GM12872 (cell line): ENCODE results near the gene AJM1.

ENCODE experiments used
- TF ChIP-seq, protein P1 (sequence below): IDR thresholded peaks from 3 replicates; pipeline ENCODE4 v1.5.1; 2011; ENCODE audit warnings: low read depth, mild to moderate bottlenecking, low read length, moderate library complexity; ENCODE audit not compliant: insufficient read depth

AJM1 gene

DNA sequence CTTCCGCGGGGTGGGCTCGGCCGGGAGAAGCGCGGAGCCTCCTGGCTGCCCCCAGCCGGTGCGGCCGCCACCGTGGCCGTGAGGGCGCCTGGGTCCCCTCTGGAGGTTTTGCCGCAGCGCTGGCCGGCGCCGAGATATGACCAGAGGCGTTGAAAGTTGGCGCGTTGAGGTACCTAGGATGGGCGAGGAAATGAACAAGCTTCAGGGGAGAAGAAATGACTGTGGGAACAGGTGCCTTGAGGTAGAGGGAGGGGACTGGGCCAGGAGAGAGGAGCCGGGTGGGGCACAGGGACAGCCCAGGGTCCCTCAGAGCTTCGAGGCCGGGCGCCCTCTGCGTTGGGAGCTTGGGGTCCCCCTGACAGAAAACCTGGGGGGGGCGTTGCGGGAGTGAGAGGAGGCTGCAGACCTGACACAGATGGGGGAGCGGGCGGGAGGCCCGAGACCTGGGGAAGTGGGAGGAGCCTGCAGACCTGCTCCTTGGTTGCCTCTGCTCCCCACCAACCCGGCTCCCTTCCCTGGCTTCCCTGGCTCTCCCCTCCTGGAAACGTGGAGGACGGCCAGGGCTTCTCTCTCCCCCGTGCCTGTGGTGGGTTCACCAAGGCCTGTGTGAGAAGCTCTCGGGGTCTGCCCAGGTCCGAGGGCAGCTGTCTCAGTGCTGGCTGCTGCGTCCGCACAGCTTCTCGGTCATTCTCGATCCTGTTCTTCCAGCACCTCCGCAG is 20.3 kb upstream of the AJM1 start:
- TF ChIP-seq, protein P1, sequence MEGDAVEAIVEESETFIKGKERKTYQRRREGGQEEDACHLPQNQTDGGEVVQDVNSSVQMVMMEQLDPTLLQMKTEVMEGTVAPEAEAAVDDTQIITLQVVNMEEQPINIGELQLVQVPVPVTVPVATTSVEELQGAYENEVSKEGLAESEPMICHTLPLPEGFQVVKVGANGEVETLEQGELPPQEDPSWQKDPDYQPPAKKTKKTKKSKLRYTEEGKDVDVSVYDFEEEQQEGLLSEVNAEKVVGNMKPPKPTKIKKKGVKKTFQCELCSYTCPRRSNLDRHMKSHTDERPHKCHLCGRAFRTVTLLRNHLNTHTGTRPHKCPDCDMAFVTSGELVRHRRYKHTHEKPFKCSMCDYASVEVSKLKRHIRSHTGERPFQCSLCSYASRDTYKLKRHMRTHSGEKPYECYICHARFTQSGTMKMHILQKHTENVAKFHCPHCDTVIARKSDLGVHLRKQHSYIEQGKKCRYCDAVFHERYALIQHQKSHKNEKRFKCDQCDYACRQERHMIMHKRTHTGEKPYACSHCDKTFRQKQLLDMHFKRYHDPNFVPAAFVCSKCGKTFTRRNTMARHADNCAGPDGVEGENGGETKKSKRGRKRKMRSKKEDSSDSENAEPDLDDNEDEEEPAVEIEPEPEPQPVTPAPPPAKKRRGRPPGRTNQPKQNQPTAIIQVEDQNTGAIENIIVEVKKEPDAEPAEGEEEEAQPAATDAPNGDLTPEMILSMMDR = no peak

DNA sequence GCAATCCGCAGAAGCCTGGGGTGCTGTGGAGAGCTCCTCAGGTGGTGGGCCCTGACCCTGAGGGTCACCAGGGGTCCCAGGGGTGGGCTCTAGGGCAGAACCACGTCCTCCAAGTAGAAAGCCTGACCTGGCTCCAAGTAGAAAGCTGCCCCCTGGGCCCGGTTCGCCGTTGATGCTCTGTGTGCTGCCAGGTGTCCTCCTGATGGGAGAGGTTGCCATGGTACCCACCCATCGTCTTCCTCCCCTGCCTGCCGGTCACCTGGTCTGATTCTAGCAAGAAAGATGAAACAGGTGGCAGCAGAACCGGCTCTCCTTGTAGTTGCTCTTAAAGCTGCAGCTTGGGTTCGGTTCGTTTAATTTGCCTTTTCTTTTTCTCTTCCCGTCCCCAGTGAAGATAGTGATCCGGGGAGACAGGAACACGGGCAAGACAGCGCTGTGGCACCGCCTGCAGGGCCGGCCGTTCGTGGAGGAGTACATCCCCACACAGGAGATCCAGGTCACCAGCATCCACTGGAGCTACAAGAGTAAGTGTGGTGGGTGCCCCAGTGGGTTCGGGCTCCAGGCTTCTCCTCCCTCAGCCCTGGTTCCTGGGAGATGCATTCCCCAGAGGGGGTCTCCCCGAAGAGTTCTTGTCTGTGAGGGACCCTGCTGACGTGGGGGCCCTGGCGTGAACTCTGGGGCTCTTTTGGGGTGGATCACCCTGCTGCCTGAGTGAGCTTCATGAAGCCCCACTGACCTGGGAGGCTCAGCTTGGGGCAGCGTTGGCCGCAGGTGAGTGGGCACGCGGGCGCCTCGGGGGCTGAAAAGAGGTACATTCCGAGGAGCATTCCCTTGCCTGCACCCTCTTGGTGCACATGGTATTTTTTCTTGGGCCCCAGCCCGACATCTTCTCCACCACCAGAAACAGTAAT is 18.9 kb upstream of the AJM1 start:
- TF ChIP-seq, protein P1 = no peak

- TF ChIP-seq, protein P1 = no peak
Measured at GRCh38 chr9:136824496-136825225, 17.6 kb upstream of the AJM1 start.

- TF ChIP-seq, protein P1 = no peak
Measured at GRCh38 chr9:136825295-136826187, 16.7 kb upstream of the AJM1 start.

DNA sequence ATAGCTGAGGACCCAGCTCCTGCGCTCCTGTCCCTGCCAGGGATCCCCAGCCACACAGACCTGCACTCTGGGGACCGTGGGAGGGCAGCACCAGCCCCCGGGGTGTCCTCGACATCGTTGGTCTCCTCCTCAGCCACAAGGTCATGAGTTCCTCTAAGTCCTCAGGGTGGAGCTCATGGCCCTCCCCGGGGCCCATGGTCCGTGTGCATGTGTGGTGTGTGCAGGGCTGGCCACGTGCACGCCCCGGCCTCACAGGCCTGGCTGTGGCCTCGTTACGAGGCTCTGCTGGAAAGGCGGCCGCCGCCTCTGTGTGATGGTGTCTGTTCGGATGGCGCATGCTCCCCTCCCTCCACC is 16.1 kb upstream of the AJM1 start:
- TF ChIP-seq, protein P1 = no peak

DNA sequence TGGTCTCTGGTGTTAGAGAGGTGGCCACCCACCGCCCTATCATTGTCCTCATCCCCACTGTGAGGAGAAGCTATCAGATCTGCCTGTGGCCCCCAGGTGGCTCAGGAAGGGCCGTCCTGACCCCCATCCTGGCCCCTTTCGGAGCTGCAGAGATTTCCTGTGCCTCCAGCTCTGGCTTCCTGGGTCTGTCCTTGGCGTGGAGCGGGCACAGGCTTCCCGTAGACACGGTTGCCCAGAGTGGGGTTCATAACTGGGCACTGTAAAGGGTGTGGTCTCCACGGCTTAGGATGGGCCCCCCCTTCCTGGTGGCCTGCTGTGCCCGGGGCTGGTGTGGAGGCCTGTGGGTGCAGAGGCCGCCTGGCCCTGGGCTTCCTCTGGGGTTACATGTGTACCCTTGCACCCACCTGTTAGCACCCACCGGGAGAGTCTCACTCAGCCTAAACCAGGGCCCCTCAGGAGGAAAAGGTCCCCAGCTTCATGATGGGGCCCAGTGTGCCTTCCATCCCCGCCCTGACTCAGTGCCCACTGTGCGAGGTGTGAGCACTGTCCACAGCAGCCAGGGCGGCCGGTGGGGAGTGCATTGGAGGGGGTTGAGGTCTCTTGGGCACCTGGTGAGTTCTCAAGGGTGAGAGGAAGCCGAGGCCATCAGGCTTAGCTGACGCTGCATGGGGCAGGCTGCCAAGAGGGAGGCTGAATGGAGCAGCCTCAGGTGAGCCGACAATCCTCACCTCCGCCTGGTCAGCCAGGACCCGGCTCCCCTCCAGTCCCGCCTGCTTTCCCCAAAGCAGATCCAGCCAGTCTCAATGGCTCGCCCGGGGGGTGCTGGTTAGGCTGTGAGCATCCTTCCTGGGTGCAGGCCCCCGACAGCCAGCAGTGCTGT is 15.3 kb upstream of the AJM1 start:
- TF ChIP-seq, protein P1 = no peak
